IMR-90 (cell line): ENCODE data around the gene RAD51B. TPM values are rescaled to one million over a fixed set of nuclear protein-coding genes. Genes with fewer than 3 reads are reported as not detected.
A peak's percentile ranks its signal among the peaks of the same experiment; 100 is the strongest.

Experiments used
- ATAC-seq: fragments of 200-7000 bp; cut with Tn5 transposase; 2 replicates; pipeline ENCODE4 v1.9.1; 2020; ENCODE audit warnings: low read depth, mild to moderate bottlenecking, moderate library complexity
- BruUV-seq: library from RNA; stranded (reverse); fragments of 400-500 nt; replicated peaks from 2 replicates; lab custom pipeline; 2021; lab: Mats Ljungman, UMichigan
- CTCF ChIA-PET: fragments of 300-600 bp; formaldehyde crosslinking; extraction: SDS; loops from one replicate; lab custom pipeline; 2021; ENCODE audit warnings: antibody characterized with exemption; lab: Yijun Ruan, JAX
- POLR2A ChIA-PET: fragments of 300-600 bp; sonication (Branson Sonifier 250); formaldehyde crosslinking; loops from one replicate; lab custom pipeline; 2022; ENCODE audit warnings: antibody characterized with exemption; ENCODE audit not compliant: unreplicated experiment; lab: Charles Lee
- DNase-seq: peaks from one replicate; pipeline ENCODE4 v3.0.0; 2013
- H2AFZ ChIP-seq: replicated peaks from 2 replicates; pipeline ENCODE3; 2013; ENCODE audit warnings: low read length, mild to moderate bottlenecking; ENCODE audit not compliant: poor library complexity
- H2AK5ac ChIP-seq: 2 replicates; pipeline ENCODE4 v1.6.1; 2013; ENCODE audit warnings: low read depth, low read length, inconsistent platforms
- H2AK9ac ChIP-seq: replicated peaks from 2 replicates; pipeline ENCODE3; 2013; ENCODE audit warnings: mild to moderate bottlenecking, low read depth, low read length, moderate library complexity; ENCODE audit not compliant: poor library complexity
- H2BK120ac ChIP-seq: 2 replicates; pipeline ENCODE4 v1.6.1; 2013; ENCODE audit warnings: low read depth, low read length, inconsistent platforms
- H2BK15ac ChIP-seq: 3 replicates; pipeline ENCODE4 v1.6.1; 2013; ENCODE audit warnings: low read depth, low read length, inconsistent platforms
- H2BK20ac ChIP-seq: 2 replicates; pipeline ENCODE4 v1.6.1; 2013; ENCODE audit warnings: low read depth, mild to moderate bottlenecking, inconsistent platforms, low read length, moderate library complexity
- H2BK5ac ChIP-seq: 2 replicates; pipeline ENCODE4 v1.6.1; 2013; ENCODE audit warnings: mild to moderate bottlenecking, low read depth, low read length, inconsistent platforms; ENCODE audit not compliant: poor library complexity, severe bottlenecking
- H3K14ac ChIP-seq: replicated peaks from 2 replicates; pipeline ENCODE4 v1.6.1; 2013; ENCODE audit warnings: low read depth, low read length, inconsistent platforms
- H3K18ac ChIP-seq: 2 replicates; pipeline ENCODE4 v1.6.1; 2013; ENCODE audit warnings: low read depth, low read length, control low read depth
- H3K23ac ChIP-seq: 2 replicates; pipeline ENCODE4 v1.6.1; 2013; ENCODE audit warnings: low read depth, low read length, inconsistent platforms
- H3K27ac ChIP-seq: 2 replicates; pipeline ENCODE4 v1.5.1; 2013; ENCODE audit warnings: mild to moderate bottlenecking, control low read depth, low read length; ENCODE audit not compliant: insufficient read depth
- H3K27me3 ChIP-seq: 2 replicates; pipeline ENCODE4 v1.6.1; 2013; ENCODE audit warnings: low read length; ENCODE audit not compliant: control insufficient read depth, insufficient read depth
- H3K36me3 ChIP-seq: 2 replicates; pipeline ENCODE4 v1.6.1; 2013; ENCODE audit warnings: low read length, mixed read lengths; ENCODE audit not compliant: control insufficient read depth, insufficient read depth
- H3K4ac ChIP-seq: 2 replicates; pipeline ENCODE4 v1.6.1; 2013; ENCODE audit warnings: low read depth, low read length, inconsistent platforms
- H3K4me1 ChIP-seq: 2 replicates; pipeline ENCODE4 v1.6.1; 2013; ENCODE audit warnings: low read length, mixed read lengths; ENCODE audit not compliant: control insufficient read depth, insufficient read depth
- H3K4me2 ChIP-seq: 2 replicates; pipeline ENCODE4 v1.6.1; 2013; ENCODE audit warnings: low read depth, mild to moderate bottlenecking, control low read depth, low read length, moderate library complexity
- H3K4me3 ChIP-seq: 2 replicates; pipeline ENCODE4 v1.5.1; 2013; ENCODE audit warnings: low read depth, mild to moderate bottlenecking, control low read depth, low read length, moderate library complexity; ENCODE audit not compliant: insufficient read depth
- H3K56ac ChIP-seq: 2 replicates; pipeline ENCODE4 v1.6.1; 2013; ENCODE audit warnings: low read length, inconsistent platforms; ENCODE audit not compliant: insufficient read depth; ENCODE audit errors: extremely low read depth
- H3K79me1 ChIP-seq, 2 experiments: 2 replicates each; pipeline ENCODE4 v1.6.1; 2013; ENCODE audit warnings: low read length in 2 of 2, inconsistent platforms in 1 of 2, low read depth in 1 of 2
- H3K9ac ChIP-seq: 2 replicates; pipeline ENCODE4 v1.6.1; 2013; ENCODE audit warnings: low read depth, low read length, control low read depth
- H3K9me1 ChIP-seq: 2 replicates; pipeline ENCODE4 v1.6.1; 2013; ENCODE audit warnings: low read length, inconsistent platforms; ENCODE audit not compliant: insufficient read depth
- H3K9me3 ChIP-seq: 2 replicates; pipeline ENCODE4 v1.6.1; 2013; ENCODE audit warnings: low read length; ENCODE audit not compliant: control insufficient read depth, insufficient read depth
- H4K20me1 ChIP-seq: 2 replicates; pipeline ENCODE4 v1.6.1; 2013; ENCODE audit warnings: low read length, inconsistent platforms; ENCODE audit not compliant: insufficient read depth
- H4K5ac ChIP-seq: 2 replicates; pipeline ENCODE4 v1.6.1; 2013; ENCODE audit warnings: mild to moderate bottlenecking, low read depth, low read length, control low read depth
- H4K8ac ChIP-seq, 2 experiments: 2 replicates each; pipeline ENCODE4 v1.6.1; 2013; ENCODE audit warnings: low read depth in 2 of 2, low read length in 2 of 2, control low read depth in 1 of 2, inconsistent platforms in 1 of 2
- H4K91ac ChIP-seq: 2 replicates; pipeline ENCODE4 v1.6.1; 2013; ENCODE audit warnings: low read depth, low read length, inconsistent platforms; ENCODE audit not compliant: insufficient read depth
- MAFK ChIP-seq: IDR thresholded peaks from 2 replicates; pipeline ENCODE4 v1.6.1; 2012; ENCODE audit warnings: low read depth, low read length, improper control_type of control experiment
- MXI1 ChIP-seq: IDR thresholded peaks from 2 replicates; pipeline ENCODE4 v1.6.1; 2012; ENCODE audit warnings: low read depth, mild to moderate bottlenecking, low read length, moderate library complexity, borderline replicate concordance
- NFE2L2 ChIP-seq: fragments of 150-350 bp; IDR thresholded peaks from 2 replicates; pipeline ENCODE4 v1.6.1; 2016; ENCODE audit warnings: low read depth, mild to moderate bottlenecking, low read length
- POLR2A ChIP-seq: IDR thresholded peaks from 2 replicates; pipeline ENCODE4 v1.6.1; 2012; ENCODE audit warnings: mild to moderate bottlenecking, low read depth, low read length
- RCOR1 ChIP-seq: IDR thresholded peaks from 2 replicates; pipeline ENCODE4 v1.6.1; 2012; ENCODE audit warnings: mild to moderate bottlenecking, low read length, improper control_type of control experiment; ENCODE audit not compliant: insufficient replicate concordance
- RFX5 ChIP-seq: IDR thresholded peaks from 2 replicates; pipeline ENCODE4 v1.8.0; 2012; ENCODE audit warnings: low read depth, mild to moderate bottlenecking, low read length, moderate library complexity
- WGBS, 2 experiments: methylation state at CpG; one replicate each; pipeline versions ENCODE4 v1.1.5 to v1.1.7; 2013; ENCODE audit warnings: missing lambda C conversion rate in 2 of 2; ENCODE audit not compliant: insufficient read length in 1 of 2; ENCODE audit errors: extremely low coverage in 2 of 2; 5-methylcytosine and 5-hydroxymethylcytosine counted together
- dilution Hi-C: fragments of 300-500 bp; cut with HindIII; formaldehyde crosslinking; loops from one replicate; pipeline ENCODE4 v1.14.3; 2018; ENCODE audit warnings: low sequenced_read_pairs; ENCODE audit not compliant: unreplicated experiment
- in situ Hi-C: fragments of 300-500 bp; cut with MboI; formaldehyde crosslinking; loops from 3 replicates; pipeline ENCODE4 v1.14.3; 2019; ENCODE audit warnings: low sequenced_read_pairs, inconsistent platforms, mixed read lengths
- intact Hi-C: fragments of 100-400 bp; cut with micrococcal nuclease; formaldehyde crosslinking; loops from 2 replicates; pipeline ENCODE4 v1.10.0; 2022
- polyA plus RNA-seq, 3 experiments: library from polyadenylated mRNA; depleted of rRNA; stranded (reverse); fragments of >200 nt; gene quantifications; 2 replicates each; pipeline ENCODE4 v1.2.3, GENCODE V29; 2012; ENCODE audit warnings: low replicate concordance in 1 of 3
- total RNA-seq: library from RNA; depleted of rRNA; stranded (reverse); fragments of >200 nt; gene quantifications from 2 replicates; pipeline ENCODE4 v1.2.3, GENCODE V29; 2012
- TF ChIP-seq, protein P1 (sequence below): fragments of 150-350 bp; IDR thresholded peaks from 2 replicates; pipeline ENCODE4 v1.6.1; 2017; ENCODE audit warnings: mild to moderate bottlenecking, antibody characterized with exemption, low read length, low read depth

RAD51B gene
- total and polyA plus RNA-seq, 2 of the 4 experiments (the other 2 are of a cell fraction), result 5.1 to 18.8 TPM

GRCh38 chr14:68679746-68680467 lies 860.3 kb downstream of the RAD51B start:
- Histone ChIP-seq H3K79me1 (peaks cover 0 to 5% of the 10 kb centered on the region in 2 experiments; a peak in 1 of 4 replicates), H3K9me1 (peaks cover 27% of the 10 kb centered on the region), H2AFZ (no peak overlapping the region), H3K56ac (no peak overlapping the region), H3K4me1 (peaks cover 25% of the 10 kb centered on the region), H3K27ac (no peak overlapping the region), H4K8ac (no peak overlapping the region), H2AK5ac (no peak overlapping the region), H2BK5ac (no peak overlapping the region), H3K4ac (peak overlapping the region; percentile 15; the same call in 1 of the 2 replicates), H3K9me3 (no peaks in the 10 kb centered on the region), H4K91ac (no peak overlapping the region), H4K20me1 (no peaks in the 10 kb centered on the region), H3K4me3 (no peak overlapping the region), H2BK15ac (no peak overlapping the region), H2BK120ac (no peak overlapping the region), H4K5ac (no peak overlapping the region), H3K4me2 (no peak overlapping the region), H3K36me3 (no peaks in the 10 kb centered on the region), H3K27me3 (no peaks in the 10 kb centered on the region), H3K18ac (no peak overlapping the region), H3K14ac (no peak overlapping the region; the same call in 1 of the 2 replicates), H2AK9ac (no peak overlapping the region), H3K9ac (no peak overlapping the region), H3K23ac (no peak overlapping the region), H2BK20ac (peak overlapping the region; percentile 2; the same call in 1 of the 2 replicates)
- dilution Hi-C loops (no loop called here), intact Hi-C loops (loop anchor here (10.0 kb wide), 2 partner anchors 135 to 215 kb away; no protein-coding TSS in a partner anchor), in situ Hi-C loops (no loop called here)
- TF ChIP-seq MAFK (peak; percentile 84), NFE2L2 (no peak), POLR2A (no peak), RCOR1 (no peak), MXI1 (no peak), RFX5 (no peak)
- TF ChIP-seq, protein P1, sequence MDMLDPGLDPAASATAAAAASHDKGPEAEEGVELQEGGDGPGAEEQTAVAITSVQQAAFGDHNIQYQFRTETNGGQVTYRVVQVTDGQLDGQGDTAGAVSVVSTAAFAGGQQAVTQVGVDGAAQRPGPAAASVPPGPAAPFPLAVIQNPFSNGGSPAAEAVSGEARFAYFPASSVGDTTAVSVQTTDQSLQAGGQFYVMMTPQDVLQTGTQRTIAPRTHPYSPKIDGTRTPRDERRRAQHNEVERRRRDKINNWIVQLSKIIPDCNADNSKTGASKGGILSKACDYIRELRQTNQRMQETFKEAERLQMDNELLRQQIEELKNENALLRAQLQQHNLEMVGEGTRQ, result no peak
- ChIA-PET CTCF (no interaction called here), POLR2A (interaction anchor here (1.2 kb wide), 1 partner anchor 382 kb away, joined by 4 read pairs; no protein-coding TSS in a partner anchor)
- ATAC-seq (no peak), DNase-seq (no peak)
- BruUV-seq, result no TSS peak
- WGBS, 2 experiments, result no CpG with 5 or more reads among the region's 8 CpGs
